ENCODE data around the gene PCSK6.

DNA sequence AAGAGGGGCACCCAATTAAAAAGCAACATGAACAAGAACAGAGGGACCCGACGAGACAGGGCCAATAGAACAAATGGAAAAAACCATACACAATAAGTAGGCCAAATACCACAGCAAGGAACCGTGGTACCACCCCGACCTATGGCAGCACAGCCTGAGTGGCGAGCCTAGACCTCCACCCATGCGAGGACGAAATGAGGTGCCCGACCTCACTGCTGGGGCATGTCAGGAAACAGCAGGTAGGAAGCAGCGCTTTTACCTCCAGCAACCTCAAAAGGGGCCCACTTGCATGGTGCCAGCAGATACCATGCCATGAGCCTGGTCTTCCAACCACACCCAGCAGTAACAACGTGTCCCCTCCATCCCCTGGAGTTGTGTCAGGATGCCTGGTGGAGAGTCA is 77.9 kb downstream of the PCSK6 start:
- TF ChIP-seq, protein P1, sequence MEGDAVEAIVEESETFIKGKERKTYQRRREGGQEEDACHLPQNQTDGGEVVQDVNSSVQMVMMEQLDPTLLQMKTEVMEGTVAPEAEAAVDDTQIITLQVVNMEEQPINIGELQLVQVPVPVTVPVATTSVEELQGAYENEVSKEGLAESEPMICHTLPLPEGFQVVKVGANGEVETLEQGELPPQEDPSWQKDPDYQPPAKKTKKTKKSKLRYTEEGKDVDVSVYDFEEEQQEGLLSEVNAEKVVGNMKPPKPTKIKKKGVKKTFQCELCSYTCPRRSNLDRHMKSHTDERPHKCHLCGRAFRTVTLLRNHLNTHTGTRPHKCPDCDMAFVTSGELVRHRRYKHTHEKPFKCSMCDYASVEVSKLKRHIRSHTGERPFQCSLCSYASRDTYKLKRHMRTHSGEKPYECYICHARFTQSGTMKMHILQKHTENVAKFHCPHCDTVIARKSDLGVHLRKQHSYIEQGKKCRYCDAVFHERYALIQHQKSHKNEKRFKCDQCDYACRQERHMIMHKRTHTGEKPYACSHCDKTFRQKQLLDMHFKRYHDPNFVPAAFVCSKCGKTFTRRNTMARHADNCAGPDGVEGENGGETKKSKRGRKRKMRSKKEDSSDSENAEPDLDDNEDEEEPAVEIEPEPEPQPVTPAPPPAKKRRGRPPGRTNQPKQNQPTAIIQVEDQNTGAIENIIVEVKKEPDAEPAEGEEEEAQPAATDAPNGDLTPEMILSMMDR (IDR thresholded peaks at IDR 0.05; ENCODE audit: poor library complexity, severe bottlenecking) = no peak
- TF ChIP-seq EZH2 (IDR thresholded peaks at IDR 0.05; ENCODE audit: borderline replicate concordance, insufficient read depth, low read length, poor library complexity, severe bottlenecking) (no peak), MXI1 (conservative IDR thresholded peaks at IDR 0.05; ENCODE audit: poor library complexity, severe bottlenecking) (no peak)

Measured in neural cell (in vitro differentiated cells).